ACC112 (cell line): ENCODE data around the gene LRRC34.

ENCODE experiments used
- H2AFZ ChIP-seq: fragments of 200-600 bp; sonication (generic); one replicate; pipeline ENCODE4 v1.6.0; 2017; ENCODE audit warnings: antibody characterized with exemption, low read length; ENCODE audit not compliant: unreplicated experiment
- H3K27ac ChIP-seq: fragments of 200-600 bp; sonication (generic); 2 replicates; pipeline ENCODE4 v1.5.1; 2014; ENCODE audit warnings: low read depth, mild to moderate bottlenecking, antibody characterized with exemption, low read length, moderate library complexity
- H3K27me3 ChIP-seq: fragments of 200-600 bp; sonication (generic); 2 replicates; pipeline ENCODE4 v1.6.1; 2014; ENCODE audit warnings: mild to moderate bottlenecking, antibody characterized with exemption, low read length, moderate library complexity, mixed read lengths; ENCODE audit not compliant: insufficient read depth
- H3K36me3 ChIP-seq: fragments of 200-600 bp; sonication (generic); 2 replicates; pipeline ENCODE4 v1.6.1; 2016; ENCODE audit warnings: mild to moderate bottlenecking, antibody characterized with exemption, low read length, moderate library complexity, mixed read lengths; ENCODE audit not compliant: insufficient read depth
- H3K4me1 ChIP-seq: fragments of 200-600 bp; sonication (generic); one replicate; pipeline ENCODE4 v1.6.1; 2016; ENCODE audit warnings: low read length, mixed read lengths; ENCODE audit not compliant: insufficient read depth, unreplicated experiment, control insufficient read depth
- H3K4me3 ChIP-seq: fragments of 200-600 bp; sonication (generic); 2 replicates; pipeline ENCODE4 v1.5.1; 2014; ENCODE audit warnings: mild to moderate bottlenecking, low read depth, low read length
- H3K79me2 ChIP-seq: fragments of 200-600 bp; sonication (generic); one replicate; pipeline ENCODE4 v1.6.0; 2016; ENCODE audit warnings: low read length; ENCODE audit not compliant: control insufficient read depth, unreplicated experiment, insufficient read depth

The LRRC34 gene

GRCh38 chr3:169812332-169813235 is at the start of gene LRRC34, which contains the start of gene LRRIQ4:
Gene LRRC34 (minus strand): TSS chr3:169812904. CDS start chr3:169812548, 356 bp downstream.
Gene LRRIQ4 (plus strand): TSS chr3:169812870. CDS start chr3:169821922, 9,052 bp downstream.
- peaks cover 11% of the 10 kb centered on the region for H3K79me2 ChIP-seq
- H3K27me3 ChIP-seq, result no peaks in the 10 kb centered on the region
- peak within 1 kb of the TSS; percentile 80 for H2AFZ ChIP-seq
- peaks cover 11% of the 10 kb centered on the region for H3K4me1 ChIP-seq
- peak within 1 kb of the TSS; percentile 82 for H3K4me3 ChIP-seq
- peak within 1 kb of the TSS; percentile 76 for H3K27ac ChIP-seq
- no peaks in the 10 kb centered on the region for H3K36me3 ChIP-seq

GRCh38 chr3:169861871-169862270 is 49.2 kb upstream of the LRRC34 start:
- peaks cover 13% of the 10 kb centered on the region for H3K27me3 ChIP-seq
- no peak overlapping the region for H2AFZ ChIP-seq
- H3K4me3 ChIP-seq, result no peak overlapping the region
- H3K79me2 ChIP-seq, result no peaks in the 10 kb centered on the region
- H3K27ac ChIP-seq, result no peak overlapping the region
- no peaks in the 10 kb centered on the region for H3K4me1 ChIP-seq
- H3K36me3 ChIP-seq, result no peaks in the 10 kb centered on the region

GRCh38 chr3:169857811-169858210 is 45.1 kb upstream of the LRRC34 start:
- no peaks in the 10 kb centered on the region for H3K4me1 ChIP-seq
- H3K79me2 ChIP-seq, result no peaks in the 10 kb centered on the region
- no peaks in the 10 kb centered on the region for H3K36me3 ChIP-seq
- no peak overlapping the region for H3K4me3 ChIP-seq
- H3K27ac ChIP-seq, result no peak overlapping the region
- no peak overlapping the region for H2AFZ ChIP-seq
- peaks cover 38% of the 10 kb centered on the region for H3K27me3 ChIP-seq

GRCh38 chr3:169855514-169855913 is 42.8 kb upstream of the LRRC34 start:
- H3K36me3 ChIP-seq, result no peaks in the 10 kb centered on the region
- H2AFZ ChIP-seq, result no peak overlapping the region
- no peak overlapping the region for H3K27ac ChIP-seq
- H3K4me1 ChIP-seq, result no peaks in the 10 kb centered on the region
- H3K27me3 ChIP-seq, result peaks cover 38% of the 10 kb centered on the region
- H3K79me2 ChIP-seq, result no peaks in the 10 kb centered on the region
- H3K4me3 ChIP-seq, result no peak overlapping the region

- Histone ChIP-seq H3K79me2 (no peaks in the 10 kb centered on the region), H3K4me3 (no peak overlapping the region), H3K27ac (no peak overlapping the region), H3K4me1 (peaks cover 9% of the 10 kb centered on the region), H3K27me3 (peaks cover 18% of the 10 kb centered on the region), H2AFZ (no peak overlapping the region), H3K36me3 (no peaks in the 10 kb centered on the region)
These were observed 37.9 kb upstream of the LRRC34 start for GRCh38 chr3:169850618-169851017.

GRCh38 chr3:169848741-169849140 is 36.0 kb upstream of the LRRC34 start:
- H3K79me2 ChIP-seq, result no peaks in the 10 kb centered on the region
- no peak overlapping the region for H3K4me3 ChIP-seq
- H3K27me3 ChIP-seq, result peaks cover 8% of the 10 kb centered on the region
- H3K27ac ChIP-seq, result no peak overlapping the region
- H3K36me3 ChIP-seq, result no peaks in the 10 kb centered on the region
- H2AFZ ChIP-seq, result no peak overlapping the region
- peaks cover 9% of the 10 kb centered on the region for H3K4me1 ChIP-seq

- peaks cover 9% of the 10 kb centered on the region for H3K4me1 ChIP-seq
- H2AFZ ChIP-seq, result no peak overlapping the region
- H3K27ac ChIP-seq, result no peak overlapping the region
- H3K4me3 ChIP-seq, result no peak overlapping the region
- H3K36me3 ChIP-seq, result no peaks in the 10 kb centered on the region
- no peaks in the 10 kb centered on the region; the same call in 1 of the 2 replicates for H3K27me3 ChIP-seq
- H3K79me2 ChIP-seq, result no peaks in the 10 kb centered on the region
These were observed 35.2 kb upstream of the LRRC34 start for GRCh38 chr3:169847896-169848295.

GRCh38 chr3:169846458-169847193 is 33.9 kb upstream of the LRRC34 start:
- H3K4me1 ChIP-seq, result peaks cover 9% of the 10 kb centered on the region
- no peaks in the 10 kb centered on the region; the same call in 1 of the 2 replicates for H3K27me3 ChIP-seq
- no peaks in the 10 kb centered on the region for H3K36me3 ChIP-seq
- H3K79me2 ChIP-seq, result no peaks in the 10 kb centered on the region
- peak overlapping the region; percentile 33; the same call in 1 of the 2 replicates for H3K27ac ChIP-seq
- H2AFZ ChIP-seq, result no peak overlapping the region
- H3K4me3 ChIP-seq, result no peak overlapping the region

- H3K27ac ChIP-seq, result no peak overlapping the region
- peaks cover 9% of the 10 kb centered on the region for H3K4me1 ChIP-seq
- no peaks in the 10 kb centered on the region for H3K36me3 ChIP-seq
- no peak overlapping the region for H2AFZ ChIP-seq
- no peaks in the 10 kb centered on the region for H3K27me3 ChIP-seq
- H3K4me3 ChIP-seq, result no peak overlapping the region
- H3K79me2 ChIP-seq, result no peaks in the 10 kb centered on the region
These were observed 30.3 kb upstream of the LRRC34 start for GRCh38 chr3:169842960-169843359.

GRCh38 chr3:169841171-169841570 is 28.5 kb upstream of the LRRC34 start:
- H3K27me3 ChIP-seq, result no peaks in the 10 kb centered on the region
- no peaks in the 10 kb centered on the region for H3K36me3 ChIP-seq
- no peak overlapping the region for H3K4me3 ChIP-seq
- H2AFZ ChIP-seq, result no peak overlapping the region
- H3K4me1 ChIP-seq, result no peaks in the 10 kb centered on the region
- H3K79me2 ChIP-seq, result no peaks in the 10 kb centered on the region
- no peak overlapping the region for H3K27ac ChIP-seq
